HCT116 (cell line): Measurements from ENCODE around the gene SUGCT. TPM values are rescaled to one million over a fixed set of nuclear protein-coding genes. Genes with fewer than 3 reads are reported as not detected.

Source experiments
- ATAC-seq: fragments of 200-7000 bp; cut with Tn5 transposase; 2 replicates; pipeline ENCODE4 v1.9.1; 2020; ENCODE audit warnings: mild to moderate bottlenecking, moderate library complexity
- BruUV-seq: library from RNA; stranded (reverse); fragments of 400-500 nt; replicated peaks from 2 replicates; lab custom pipeline; 2021; lab: Mats Ljungman, UMichigan
- CTCF ChIA-PET: fragments of 300-600 bp; sonication (Branson Sonifier 250); formaldehyde crosslinking; loops from one replicate; lab custom pipeline; 2021; ENCODE audit warnings: antibody characterized with exemption; lab: Charles Lee
- POLR2A ChIA-PET: fragments of 300-600, 350-600 bp; sonication (Branson Sonifier 250); formaldehyde crosslinking; loops from one replicate; lab custom pipeline; 2021; ENCODE audit warnings: antibody characterized with exemption; lab: Charles Lee
- RAD21 ChIA-PET, 2 experiments: fragments of 300-600 bp; sonication (Branson Sonifier 250); formaldehyde crosslinking; loops; one replicate each; lab custom pipeline; 2023; ENCODE audit warnings: low total read pairs in 2 of 2; ENCODE audit not compliant: uncharacterized antibody in 2 of 2, unreplicated experiment in 2 of 2, low non-redundant PET in 1 of 2; lab: Charles Lee
- DNase-seq: peaks from one replicate; pipeline ENCODE4 v3.0.0-alpha.2; 2010; ENCODE audit warnings: low read depth, low spot score
- H2AFZ ChIP-seq: fragments of 200-600 bp; shearing (Covaris generic), sonication (generic); 2 replicates; pipeline ENCODE4 v1.6.1; 2017; ENCODE audit warnings: low read depth, mixed run types, mixed read lengths, antibody characterized with exemption, low read length; ENCODE audit not compliant: poor library complexity, severe bottlenecking
- H3K27ac ChIP-seq: 2 replicates; pipeline ENCODE4 v1.5.1; 2012; ENCODE audit warnings: low read depth, low read length
- H3K27me3 ChIP-seq: fragments of 200-600 bp; sonication (generic); 2 replicates; pipeline ENCODE4 v1.6.1; 2016; ENCODE audit warnings: mixed run types, low read length, mixed read lengths; ENCODE audit not compliant: insufficient read depth
- H3K36me3 ChIP-seq, 2 experiments: fragments of 200-500 bp in 1 of 2; fragments of 200-600 bp in 1 of 2; sonication (Bioruptor generic) in 1 of 2; sonication (generic) in 1 of 2; 2 replicates each; pipeline versions ENCODE4 v1.5.1 to v1.6.1; 2014 to 2016; ENCODE audit warnings: low read length in 2 of 2, inconsistent platforms in 1 of 2, mixed read lengths in 1 of 2, mixed run types in 1 of 2; ENCODE audit not compliant: insufficient read depth in 2 of 2, control insufficient read depth in 1 of 2
- H3K4me1 ChIP-seq, 2 experiments: fragments of 200-600 bp in 1 of 2; sonication (generic) in 1 of 2; 2 replicates each; pipeline versions ENCODE4 v1.5.1 to v1.6.1; 2012 to 2017; ENCODE audit warnings: low read length in 2 of 2, inconsistent platforms in 1 of 2, mild to moderate bottlenecking in 1 of 2, mixed read lengths in 1 of 2, mixed run types in 1 of 2, moderate library complexity in 1 of 2; ENCODE audit not compliant: insufficient read depth in 2 of 2, control insufficient read depth in 1 of 2
- H3K4me2 ChIP-seq: fragments of 200-600 bp; sonication (generic); 2 replicates; pipeline ENCODE4 v1.6.1; 2017; ENCODE audit warnings: mixed run types, low read length, mixed read lengths
- H3K4me3 ChIP-seq, 2 experiments: fragments of 200-600 bp in 1 of 2; sonication (generic) in 1 of 2; replicated peaks in 1 of 2; 2 replicates each; pipeline ENCODE4 v1.5.1; 2011 to 2016; ENCODE audit warnings: low read length in 2 of 2, control low read depth in 1 of 2, low read depth in 1 of 2, mild to moderate bottlenecking in 1 of 2, mixed read lengths in 1 of 2, mixed run types in 1 of 2
- H3K79me2 ChIP-seq: fragments of 200-600 bp; sonication (generic); 2 replicates; pipeline ENCODE4 v1.6.1; 2017; ENCODE audit warnings: mild to moderate bottlenecking, mixed run types, low read length, moderate library complexity, mixed read lengths; ENCODE audit not compliant: insufficient read depth
- H3K9ac ChIP-seq: fragments of 200-600 bp; sonication (generic); 2 replicates; pipeline ENCODE4 v1.6.1; 2016; ENCODE audit warnings: low read length, mixed read lengths
- H3K9me2 ChIP-seq: fragments of 200-600 bp; sonication (generic), shearing (Covaris generic); 2 replicates; pipeline ENCODE4 v1.6.1; 2017; ENCODE audit warnings: mixed run types, mild to moderate bottlenecking, moderate library complexity; ENCODE audit not compliant: insufficient read depth
- H3K9me3 ChIP-seq, 2 experiments: fragments of 200-500 bp in 1 of 2; fragments of 200-600 bp in 1 of 2; sonication (Bioruptor generic) in 1 of 2; sonication (generic) in 1 of 2; 2 replicates each; pipeline ENCODE4 v1.6.1; 2014 to 2017; ENCODE audit warnings: low read length in 2 of 2, mixed read lengths in 2 of 2, inconsistent platforms in 1 of 2, low read depth in 1 of 2, mild to moderate bottlenecking in 1 of 2, mixed run types in 1 of 2, moderate library complexity in 1 of 2; ENCODE audit not compliant: control insufficient read depth in 1 of 2, insufficient read depth in 1 of 2
- H4K20me1 ChIP-seq: fragments of 200-600 bp; sonication (generic), shearing (Covaris generic); 2 replicates; pipeline ENCODE4 v1.6.1; 2017; ENCODE audit warnings: mixed run types, mild to moderate bottlenecking, moderate library complexity; ENCODE audit not compliant: insufficient read depth
- CEBPB ChIP-seq: IDR thresholded peaks from 2 replicates; pipeline ENCODE4 v1.6.1; 2012; ENCODE audit warnings: low read depth
- CTCF ChIP-seq, 3 experiments: fragments of 200-600 bp in 1 of 3; sonication (generic) in 1 of 3; IDR thresholded peaks in 2 of 3; conservative IDR thresholded peaks in 1 of 3; 2 replicates each; pipeline ENCODE4 v1.5.1; 2012 to 2017; ENCODE audit warnings: low read depth in 2 of 3, low read length in 2 of 3, antibody characterized with exemption in 1 of 3, borderline replicate concordance in 1 of 3, control low read depth in 1 of 3, mild to moderate bottlenecking in 1 of 3, mixed read lengths in 1 of 3, mixed run types in 1 of 3, moderate library complexity in 1 of 3; ENCODE audit not compliant: insufficient read depth in 1 of 3
- EZH2phosphoT487 ChIP-seq: fragments of 200-600 bp; IDR thresholded peaks from 2 replicates; pipeline ENCODE4 v1.6.1; 2018; ENCODE audit warnings: antibody characterized with exemption, borderline replicate concordance
- JUND ChIP-seq: IDR thresholded peaks from 2 replicates; pipeline ENCODE4 v1.6.1; 2012
- POLR2A ChIP-seq: IDR thresholded peaks from 2 replicates; pipeline ENCODE4 v1.7.0; 2011; ENCODE audit warnings: borderline replicate concordance; ENCODE audit not compliant: insufficient read depth, insufficient read length; ENCODE audit errors: extremely low read depth
- POLR2AphosphoS5 ChIP-seq: IDR thresholded peaks from 2 replicates; pipeline ENCODE4 v1.6.1; 2011; ENCODE audit warnings: mild to moderate bottlenecking, low read depth, low read length, moderate library complexity
- SP1 ChIP-seq: IDR thresholded peaks from 2 replicates; pipeline ENCODE4 v1.6.1; 2012; ENCODE audit warnings: low read depth
- SRF ChIP-seq: IDR thresholded peaks from 2 replicates; pipeline ENCODE4 v1.6.1; 2012; ENCODE audit warnings: low read depth
- TCF7L2 ChIP-seq: IDR thresholded peaks from 2 replicates; pipeline ENCODE4 v1.7.0; 2011; ENCODE audit warnings: borderline replicate concordance, inconsistent platforms; ENCODE audit not compliant: insufficient read depth, insufficient read length; ENCODE audit errors: extremely low read depth
- YY1 ChIP-seq: IDR thresholded peaks from 2 replicates; pipeline ENCODE4 v1.6.1; 2011; ENCODE audit warnings: low read length, low read depth, moderate library complexity, mild to moderate bottlenecking; ENCODE audit not compliant: insufficient replicate concordance; ENCODE audit errors: extremely low read depth
- intact Hi-C: fragments of 100-400 bp; cut with micrococcal nuclease; formaldehyde crosslinking; loops from 2 replicates; pipeline ENCODE4 v1.10.0; 2022
- total RNA-seq: library from RNA; stranded (reverse); gene quantifications from one replicate; pipeline ENCODE4 v1.2.1, GENCODE V29; 2021; ENCODE audit not compliant: unreplicated experiment
- TF ChIP-seq, protein P1 (sequence below): IDR thresholded peaks from 2 replicates; pipeline ENCODE4 v1.6.1; 2012; ENCODE audit warnings: low read depth
- TF ChIP-seq, protein P2 (sequence below): IDR thresholded peaks from 2 replicates; pipeline ENCODE4 v1.6.1; 2012

SUGCT gene
- total RNA-seq, 1 experiment from 2014 or later = 4.4 TPM

DNA sequence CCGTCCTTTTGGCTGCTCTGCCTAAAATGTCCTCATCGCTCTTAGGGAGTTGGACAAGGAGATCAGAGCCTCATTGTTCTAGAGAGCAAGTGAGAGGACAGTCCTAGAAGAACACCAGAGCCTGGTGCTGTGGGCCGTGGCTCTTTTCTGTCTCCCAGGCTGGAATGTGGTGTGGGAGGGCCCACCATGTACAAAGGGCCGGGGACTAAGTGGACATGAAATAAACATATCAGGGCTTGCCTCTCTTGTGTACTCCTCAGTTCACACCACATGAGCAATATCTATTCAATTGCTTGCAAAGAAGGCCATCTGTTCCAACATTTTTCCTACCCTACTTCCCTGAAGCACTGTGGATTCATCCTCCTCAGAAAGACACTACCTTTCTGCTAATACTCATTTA lies 510.4 kb downstream of the SUGCT start (continued):
- TF ChIP-seq, protein P1, sequence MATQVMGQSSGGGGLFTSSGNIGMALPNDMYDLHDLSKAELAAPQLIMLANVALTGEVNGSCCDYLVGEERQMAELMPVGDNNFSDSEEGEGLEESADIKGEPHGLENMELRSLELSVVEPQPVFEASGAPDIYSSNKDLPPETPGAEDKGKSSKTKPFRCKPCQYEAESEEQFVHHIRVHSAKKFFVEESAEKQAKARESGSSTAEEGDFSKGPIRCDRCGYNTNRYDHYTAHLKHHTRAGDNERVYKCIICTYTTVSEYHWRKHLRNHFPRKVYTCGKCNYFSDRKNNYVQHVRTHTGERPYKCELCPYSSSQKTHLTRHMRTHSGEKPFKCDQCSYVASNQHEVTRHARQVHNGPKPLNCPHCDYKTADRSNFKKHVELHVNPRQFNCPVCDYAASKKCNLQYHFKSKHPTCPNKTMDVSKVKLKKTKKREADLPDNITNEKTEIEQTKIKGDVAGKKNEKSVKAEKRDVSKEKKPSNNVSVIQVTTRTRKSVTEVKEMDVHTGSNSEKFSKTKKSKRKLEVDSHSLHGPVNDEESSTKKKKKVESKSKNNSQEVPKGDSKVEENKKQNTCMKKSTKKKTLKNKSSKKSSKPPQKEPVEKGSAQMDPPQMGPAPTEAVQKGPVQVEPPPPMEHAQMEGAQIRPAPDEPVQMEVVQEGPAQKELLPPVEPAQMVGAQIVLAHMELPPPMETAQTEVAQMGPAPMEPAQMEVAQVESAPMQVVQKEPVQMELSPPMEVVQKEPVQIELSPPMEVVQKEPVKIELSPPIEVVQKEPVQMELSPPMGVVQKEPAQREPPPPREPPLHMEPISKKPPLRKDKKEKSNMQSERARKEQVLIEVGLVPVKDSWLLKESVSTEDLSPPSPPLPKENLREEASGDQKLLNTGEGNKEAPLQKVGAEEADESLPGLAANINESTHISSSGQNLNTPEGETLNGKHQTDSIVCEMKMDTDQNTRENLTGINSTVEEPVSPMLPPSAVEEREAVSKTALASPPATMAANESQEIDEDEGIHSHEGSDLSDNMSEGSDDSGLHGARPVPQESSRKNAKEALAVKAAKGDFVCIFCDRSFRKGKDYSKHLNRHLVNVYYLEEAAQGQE = no peak
- TF ChIP-seq POLR2A = no peak
- no peak for TF ChIP-seq CTCF (IDR thresholded peaks at IDR 0.05 in 2 of 3, conservative IDR thresholded peaks at IDR 0.05 in 1 of 3; ENCODE audit: borderline replicate concordance in 1 of 3, insufficient read depth in 1 of 3, low read depth in 2 of 3, low read length in 2 of 3)
- TF ChIP-seq JUND = no peak
- TF ChIP-seq SRF = no peak
- TF ChIP-seq, all 23 proteins: peak for 0

GRCh38 chr7:40646717-40647116 lies 511.9 kb downstream of the SUGCT start:
- no peak for TF ChIP-seq YY1
- no peak for TF ChIP-seq SP1
- no peak for TF ChIP-seq TCF7L2
- TF ChIP-seq EZH2phosphoT487 = no peak
- no peak for TF ChIP-seq CEBPB
- TF ChIP-seq POLR2AphosphoS5 = no peak
- TF ChIP-seq, protein P2, sequence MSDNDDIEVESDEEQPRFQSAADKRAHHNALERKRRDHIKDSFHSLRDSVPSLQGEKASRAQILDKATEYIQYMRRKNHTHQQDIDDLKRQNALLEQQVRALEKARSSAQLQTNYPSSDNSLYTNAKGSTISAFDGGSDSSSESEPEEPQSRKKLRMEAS = no peak
- intact Hi-C loops = no loop called here

More at GRCh38 chr7:40646717-40647116, 511.9 kb downstream of the SUGCT start:
- Histone ChIP-seq H3K9me3 (no peaks in the 10 kb centered on the region), H3K4me3 (no peak overlapping the region), H3K9me2 (no peaks in the 10 kb centered on the region), H3K4me2 (no peak overlapping the region), H3K79me2 (no peaks in the 10 kb centered on the region), H3K9ac (no peak overlapping the region), H3K4me1 (no peaks in the 10 kb centered on the region), H3K27ac (no peak overlapping the region), H2AFZ (no peak overlapping the region), H4K20me1 (no peaks in the 10 kb centered on the region), H3K36me3 (no peaks in the 10 kb centered on the region), H3K27me3 (peaks cover 17% of the 10 kb centered on the region; the same call in 1 of the 2 replicates)
- ATAC-seq (no peak), DNase-seq (no peak)
- RAD21 ChIA-PET = no interaction called here
- BruUV-seq = no TSS peak
- POLR2A ChIA-PET = no interaction called here
- CTCF ChIA-PET = no interaction called here
